Measurements from ENCODE around the gene CCDC146.

DNA sequence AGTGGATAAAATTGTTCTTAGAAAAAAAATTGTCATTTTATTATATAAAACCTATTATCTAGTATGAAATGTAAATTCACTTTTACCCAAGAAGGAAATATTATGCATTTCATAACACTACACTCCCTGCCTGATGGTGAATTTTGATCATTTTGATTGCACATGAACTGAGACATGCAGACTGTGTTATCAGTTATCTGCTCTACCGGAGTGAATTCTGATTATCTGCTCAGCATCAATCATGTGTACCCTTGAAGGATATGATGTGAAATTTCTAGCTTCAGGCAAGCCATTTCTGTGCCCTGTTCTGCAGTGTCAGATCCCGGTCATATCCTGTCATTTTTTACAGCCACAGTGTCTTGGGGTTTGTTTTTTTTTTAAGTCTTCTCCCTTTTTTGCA lies 162.2 kb downstream of the CCDC146 start:
- TF ChIP-seq, protein P1, sequence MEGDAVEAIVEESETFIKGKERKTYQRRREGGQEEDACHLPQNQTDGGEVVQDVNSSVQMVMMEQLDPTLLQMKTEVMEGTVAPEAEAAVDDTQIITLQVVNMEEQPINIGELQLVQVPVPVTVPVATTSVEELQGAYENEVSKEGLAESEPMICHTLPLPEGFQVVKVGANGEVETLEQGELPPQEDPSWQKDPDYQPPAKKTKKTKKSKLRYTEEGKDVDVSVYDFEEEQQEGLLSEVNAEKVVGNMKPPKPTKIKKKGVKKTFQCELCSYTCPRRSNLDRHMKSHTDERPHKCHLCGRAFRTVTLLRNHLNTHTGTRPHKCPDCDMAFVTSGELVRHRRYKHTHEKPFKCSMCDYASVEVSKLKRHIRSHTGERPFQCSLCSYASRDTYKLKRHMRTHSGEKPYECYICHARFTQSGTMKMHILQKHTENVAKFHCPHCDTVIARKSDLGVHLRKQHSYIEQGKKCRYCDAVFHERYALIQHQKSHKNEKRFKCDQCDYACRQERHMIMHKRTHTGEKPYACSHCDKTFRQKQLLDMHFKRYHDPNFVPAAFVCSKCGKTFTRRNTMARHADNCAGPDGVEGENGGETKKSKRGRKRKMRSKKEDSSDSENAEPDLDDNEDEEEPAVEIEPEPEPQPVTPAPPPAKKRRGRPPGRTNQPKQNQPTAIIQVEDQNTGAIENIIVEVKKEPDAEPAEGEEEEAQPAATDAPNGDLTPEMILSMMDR (IDR thresholded peaks at IDR 0.05): no peak
- TF ChIP-seq EZH2phosphoT487 (IDR thresholded peaks at IDR 0.05) (no peak), EZH2 (IDR thresholded peaks at IDR 0.05) (no peak)
